AG09319 (cell line): ENCODE measurements around the gene SENP8.

Experiments
- DNase-seq: peaks from one replicate; pipeline ENCODE4 v3.0.0-alpha.2; 2010; ENCODE audit warnings: low read depth; ENCODE audit errors: extremely low read depth
- TF ChIP-seq, protein P1 (sequence below): IDR thresholded peaks from 2 replicates; pipeline ENCODE4 v1.5.1; 2011; ENCODE audit warnings: low read depth, mild to moderate bottlenecking, inconsistent platforms, low read length, moderate library complexity

SENP8 gene

DNA sequence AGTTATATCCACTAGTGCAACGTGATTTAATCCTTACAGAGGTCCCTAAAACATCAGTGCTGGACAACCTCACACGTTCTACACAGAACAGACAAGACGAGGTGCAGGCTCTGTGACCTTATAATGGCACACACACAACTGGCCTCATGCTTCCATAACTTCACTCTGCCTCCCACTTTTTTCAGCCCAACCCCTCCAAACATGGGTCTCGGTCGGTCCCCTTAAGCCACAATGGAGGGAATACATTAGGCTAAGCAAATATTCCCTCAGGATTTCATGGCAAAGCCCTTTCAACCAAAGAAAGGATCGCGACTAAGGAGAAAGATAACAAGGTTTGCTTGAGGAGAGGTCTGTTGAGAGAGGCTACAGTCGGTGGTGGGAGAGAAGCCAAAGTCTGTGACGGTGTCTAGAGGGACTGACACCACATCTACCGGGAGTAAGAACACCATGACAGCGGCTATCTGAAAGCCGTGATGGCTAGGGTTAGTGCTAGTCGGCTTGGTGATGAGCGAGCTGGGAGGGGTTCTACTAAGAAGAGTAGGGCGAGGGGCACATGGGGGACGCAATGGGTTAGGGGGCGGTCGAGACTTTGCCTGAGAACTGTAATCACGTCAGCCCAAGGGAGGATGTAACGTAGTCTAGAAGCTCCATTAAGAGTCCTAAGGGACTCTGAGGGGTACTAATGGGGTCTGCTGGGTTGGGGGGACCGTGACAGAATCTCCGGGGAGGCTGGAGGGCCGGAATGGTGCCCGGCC lies 1.3 kb upstream of the SENP8 start:
- DNase-seq, result no peak
- TF ChIP-seq, protein P1, sequence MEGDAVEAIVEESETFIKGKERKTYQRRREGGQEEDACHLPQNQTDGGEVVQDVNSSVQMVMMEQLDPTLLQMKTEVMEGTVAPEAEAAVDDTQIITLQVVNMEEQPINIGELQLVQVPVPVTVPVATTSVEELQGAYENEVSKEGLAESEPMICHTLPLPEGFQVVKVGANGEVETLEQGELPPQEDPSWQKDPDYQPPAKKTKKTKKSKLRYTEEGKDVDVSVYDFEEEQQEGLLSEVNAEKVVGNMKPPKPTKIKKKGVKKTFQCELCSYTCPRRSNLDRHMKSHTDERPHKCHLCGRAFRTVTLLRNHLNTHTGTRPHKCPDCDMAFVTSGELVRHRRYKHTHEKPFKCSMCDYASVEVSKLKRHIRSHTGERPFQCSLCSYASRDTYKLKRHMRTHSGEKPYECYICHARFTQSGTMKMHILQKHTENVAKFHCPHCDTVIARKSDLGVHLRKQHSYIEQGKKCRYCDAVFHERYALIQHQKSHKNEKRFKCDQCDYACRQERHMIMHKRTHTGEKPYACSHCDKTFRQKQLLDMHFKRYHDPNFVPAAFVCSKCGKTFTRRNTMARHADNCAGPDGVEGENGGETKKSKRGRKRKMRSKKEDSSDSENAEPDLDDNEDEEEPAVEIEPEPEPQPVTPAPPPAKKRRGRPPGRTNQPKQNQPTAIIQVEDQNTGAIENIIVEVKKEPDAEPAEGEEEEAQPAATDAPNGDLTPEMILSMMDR, result no peak

DNA sequence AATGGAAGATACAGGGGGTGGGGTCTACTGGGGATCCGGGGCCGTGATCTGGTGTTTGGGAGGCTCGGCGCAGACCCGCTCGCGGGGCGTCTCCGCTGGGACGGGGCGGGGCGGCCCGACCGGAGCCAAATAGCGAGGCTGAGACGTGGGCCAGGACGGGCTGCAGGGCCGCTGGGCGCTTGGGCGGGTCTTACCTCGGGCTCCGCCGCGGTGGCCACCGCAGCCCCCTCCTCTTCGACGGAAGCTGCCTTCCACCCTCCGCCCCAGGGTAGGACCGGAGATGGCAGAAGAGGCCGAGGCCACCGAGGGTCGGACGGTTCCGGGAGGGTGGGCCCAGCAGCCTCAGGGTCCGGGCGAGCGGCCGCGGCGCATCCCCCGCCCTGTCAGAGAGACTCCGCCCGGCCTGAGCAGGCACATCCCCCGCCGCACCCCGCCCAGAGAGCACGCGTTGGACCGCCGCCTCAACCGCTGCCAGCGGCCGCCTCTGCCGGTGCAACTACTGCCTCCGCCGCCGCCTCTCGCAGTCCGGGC lies 652 bp upstream of the SENP8 start:
- DNase-seq, result peak; percentile 57
- TF ChIP-seq, protein P1, result no peak

DNA sequence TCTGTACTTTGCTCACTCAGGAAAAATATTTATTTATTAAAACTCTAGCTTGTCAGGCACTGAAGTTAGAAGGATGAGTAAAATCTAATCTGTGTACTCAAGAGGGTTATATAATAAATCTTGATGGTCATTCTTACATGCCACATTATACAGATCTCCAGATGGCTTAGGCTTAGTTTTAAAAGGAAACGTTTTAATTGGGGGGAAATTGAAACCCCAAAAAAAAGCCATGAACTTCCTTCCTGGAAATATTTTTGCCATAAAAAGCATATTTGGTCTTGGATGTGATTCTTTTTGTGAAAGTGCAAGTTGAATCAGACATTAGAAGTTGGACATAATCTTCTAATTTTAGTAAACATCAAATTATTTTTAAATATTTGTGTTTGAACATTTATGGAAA lies 6.0 kb downstream of the SENP8 start:
- no peak for DNase-seq
- TF ChIP-seq, protein P1, result no peak

DNA sequence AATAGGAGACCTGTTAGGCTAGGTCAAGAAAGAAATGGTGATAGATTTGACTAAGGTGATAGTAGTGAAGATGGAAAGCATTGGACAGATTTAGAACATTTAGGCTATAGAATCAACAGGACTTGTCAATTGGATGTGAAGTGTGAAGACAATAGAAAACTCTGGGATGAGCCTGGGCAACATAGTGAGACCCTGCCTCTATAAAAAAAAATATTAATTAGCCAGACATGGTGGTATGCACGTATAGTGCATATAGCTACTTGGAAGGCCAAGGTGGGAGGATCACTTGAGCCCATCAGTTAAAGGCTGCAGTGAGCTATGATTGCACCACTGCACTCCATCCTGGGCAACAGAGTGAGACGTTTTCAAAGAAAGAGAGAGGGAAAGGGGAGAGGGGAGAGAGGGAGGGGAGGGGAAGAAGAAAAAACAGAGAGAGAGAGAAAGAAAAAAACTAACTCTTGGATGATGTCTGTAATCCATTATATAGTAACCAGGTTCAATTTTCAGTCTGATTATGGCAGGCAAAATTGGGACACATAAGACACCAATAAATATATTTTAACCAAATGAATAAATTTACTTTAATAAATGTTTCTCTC lies 9.6 kb downstream of the SENP8 start:
- TF ChIP-seq, protein P1, result no peak
- no peak for DNase-seq

DNA sequence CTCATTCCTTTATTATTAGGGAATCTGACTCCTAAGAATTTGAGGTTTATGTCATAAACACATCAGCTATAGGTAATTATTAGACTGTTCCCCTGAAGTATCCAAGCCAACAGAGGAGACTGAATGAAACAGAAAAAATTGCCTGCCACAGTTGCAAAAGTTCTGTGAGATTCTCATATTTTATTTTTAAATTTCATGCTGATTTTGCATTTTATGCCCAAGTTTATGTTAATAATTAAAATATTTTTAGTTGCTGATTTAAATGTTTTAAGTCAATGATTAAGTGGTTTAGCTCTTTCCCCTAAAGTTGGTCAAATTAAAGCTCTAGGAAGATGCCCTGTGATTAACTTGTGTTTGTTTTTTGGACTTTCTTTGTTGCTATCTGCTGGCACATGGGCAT lies 10.2 kb downstream of the SENP8 start:
- no peak for DNase-seq
- TF ChIP-seq, protein P1, result no peak

DNA sequence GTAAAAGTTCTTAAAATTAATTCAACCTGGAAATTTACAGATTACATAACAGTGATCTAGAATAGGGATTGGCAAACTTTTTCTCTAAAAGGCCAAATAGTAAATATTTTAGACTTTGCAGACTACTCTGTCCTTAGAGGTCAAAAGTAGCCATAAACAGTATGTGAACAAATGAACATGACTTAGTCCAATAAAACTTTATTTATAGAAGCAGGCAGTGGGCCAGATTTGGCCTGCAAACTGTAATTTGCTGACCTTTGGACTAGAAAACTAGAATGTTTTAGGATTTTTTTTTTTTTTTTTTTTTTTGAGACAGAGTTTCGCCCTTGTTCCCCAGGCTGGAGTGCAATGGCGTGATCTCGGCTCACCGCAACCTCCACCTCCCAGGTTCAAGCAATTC lies 12.1 kb downstream of the SENP8 start:
- TF ChIP-seq, protein P1, result no peak
- no peak for DNase-seq

DNA sequence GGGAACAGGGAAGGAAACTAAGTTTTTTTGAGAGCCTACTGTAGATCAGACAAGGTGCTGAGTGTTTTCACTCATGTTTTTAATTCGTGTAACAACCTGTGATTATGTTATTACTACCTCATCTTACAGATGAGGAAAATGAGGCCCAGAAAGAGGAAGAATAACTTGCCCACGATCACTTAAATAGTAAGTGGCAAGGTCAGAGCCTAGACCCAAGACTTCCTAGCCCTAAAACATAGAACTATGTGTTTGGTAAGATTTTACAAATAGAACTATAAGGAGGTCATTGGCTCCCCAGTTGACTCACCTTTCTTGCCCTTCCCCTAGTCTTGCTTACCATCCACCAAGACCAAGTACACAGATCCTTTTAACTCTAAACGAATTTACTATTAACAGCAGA lies 13.7 kb downstream of the SENP8 start:
- TF ChIP-seq, protein P1, result no peak
- DNase-seq, result no peak
